GM19193 (cell line): Measurements from ENCODE around the gene VPS13A.

Experiments used
- POLR2A ChIP-seq: IDR thresholded peaks from 4 replicates; pipeline ENCODE4 v1.6.1; 2011; ENCODE audit not compliant: insufficient read depth, insufficient read length; ENCODE audit errors: extremely low read depth

Gene VPS13A

DNA sequence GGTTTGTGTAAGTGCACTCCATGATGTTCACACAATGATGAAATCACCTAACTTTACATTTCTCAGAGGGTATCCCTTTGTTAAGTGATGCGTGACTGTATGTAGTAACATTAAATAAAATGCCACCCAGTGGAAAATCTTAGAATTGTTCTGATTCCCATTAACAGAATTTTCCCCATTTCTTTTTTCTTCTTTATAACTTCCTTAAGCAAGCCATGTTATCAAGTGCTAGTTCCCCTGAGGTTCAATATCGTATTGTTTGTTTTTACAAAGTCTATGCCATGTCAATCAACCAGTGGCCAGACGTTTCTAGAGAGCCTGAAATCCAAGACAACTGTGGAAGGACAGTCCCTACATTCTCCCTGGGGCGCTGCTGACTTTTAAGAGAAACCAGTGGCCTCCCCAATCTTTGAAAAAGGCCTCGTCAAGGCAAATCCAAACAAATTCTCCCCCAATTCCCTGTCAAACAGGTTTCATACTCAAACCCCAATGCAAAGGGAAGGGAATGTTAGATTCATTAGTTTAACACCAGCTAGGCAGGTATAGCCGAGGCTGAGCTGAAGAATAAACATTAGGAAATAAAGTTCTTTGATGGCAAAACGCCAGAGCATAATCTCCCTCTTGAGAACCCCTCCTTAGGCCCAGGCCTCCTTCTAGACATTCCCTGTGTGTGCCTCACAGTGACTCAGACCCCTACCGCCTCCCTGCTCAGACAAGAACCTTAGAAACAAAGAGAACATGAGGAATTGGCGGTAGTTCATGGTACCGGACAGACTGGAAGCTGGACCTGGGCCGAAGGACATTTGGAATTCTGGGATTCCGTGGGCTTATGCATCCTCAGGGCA, 272.1 kb downstream of the VPS13A start:
- no peak for TF ChIP-seq POLR2A

DNA sequence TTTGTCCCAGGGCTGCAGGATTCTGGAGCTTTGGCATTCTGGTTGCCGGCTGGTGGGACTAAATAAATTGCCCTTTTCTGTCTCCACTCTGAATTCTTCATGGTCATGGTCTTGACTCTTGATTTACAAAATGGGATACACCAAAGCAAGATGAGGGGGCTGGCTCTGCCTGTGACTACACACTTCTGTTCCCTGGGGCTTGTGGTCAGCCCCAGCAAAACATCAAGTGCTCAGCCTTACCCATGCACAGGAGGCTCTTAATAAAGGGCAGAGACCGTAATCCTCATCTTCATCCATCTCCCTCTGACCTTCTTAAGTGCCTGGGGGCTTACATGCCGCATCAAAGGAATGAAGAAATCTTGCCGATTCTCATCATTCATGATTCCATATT, 272.7 kb downstream of the VPS13A start:
- no peak for TF ChIP-seq POLR2A

DNA sequence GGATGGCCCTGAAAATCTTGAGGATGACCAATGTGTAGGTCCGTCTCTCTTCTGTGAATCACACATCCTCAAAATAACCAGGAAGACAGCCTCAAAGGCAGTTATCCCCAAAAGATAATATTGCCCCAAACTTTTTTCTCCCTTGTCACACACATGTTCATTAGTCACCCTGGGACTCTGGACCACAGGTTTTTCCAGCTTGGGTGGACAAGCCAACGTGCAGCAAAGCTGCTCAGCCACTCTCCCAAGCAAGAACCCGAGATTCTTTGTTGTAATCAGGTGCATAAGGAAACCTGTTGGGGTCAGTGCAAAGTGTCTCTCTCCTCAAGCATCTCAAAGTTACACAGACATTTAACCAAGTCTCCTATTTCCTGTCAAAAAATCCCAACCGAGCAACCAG, 274.2 kb downstream of the VPS13A start:
- TF ChIP-seq POLR2A: no peak

DNA sequence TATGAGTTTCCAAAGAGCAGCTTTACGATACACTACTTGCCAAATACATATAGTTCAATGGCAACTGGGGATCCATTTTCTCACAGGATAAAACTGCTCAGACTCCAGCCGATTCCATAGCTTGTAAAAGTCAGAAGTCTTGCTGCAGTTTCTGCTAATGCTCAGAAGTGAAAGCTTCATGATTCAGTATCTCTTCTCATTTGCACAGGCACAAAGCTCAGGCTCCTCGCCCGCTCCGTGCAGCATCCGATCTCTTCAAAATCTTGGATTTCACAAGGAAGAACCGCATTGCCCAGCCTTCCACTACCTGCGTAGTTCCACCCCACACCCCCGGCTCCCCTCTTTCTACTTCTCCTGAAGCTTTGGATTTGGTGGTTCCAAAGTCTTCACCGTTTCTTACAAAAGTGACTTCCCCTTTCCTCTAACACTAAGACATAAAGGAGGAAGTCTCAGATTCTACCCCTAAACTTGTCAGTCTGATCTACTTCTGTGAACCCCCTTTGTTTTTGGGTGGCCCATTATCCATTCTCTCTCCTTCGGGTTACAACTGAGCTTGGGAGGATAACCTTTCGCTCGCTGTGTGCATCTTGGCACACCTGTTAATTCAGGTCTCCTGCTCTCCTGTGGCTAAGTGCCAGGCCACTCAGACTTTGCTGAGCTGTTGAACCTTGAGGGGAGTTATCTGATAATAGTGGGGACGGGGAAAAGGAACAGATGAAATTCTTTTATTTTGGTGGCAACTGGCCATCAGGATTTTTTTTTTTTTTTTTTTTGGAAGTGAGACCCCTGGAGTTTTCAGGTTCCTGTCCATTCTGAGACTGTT, 276.7 kb downstream of the VPS13A start:
- no peak for TF ChIP-seq POLR2A

DNA sequence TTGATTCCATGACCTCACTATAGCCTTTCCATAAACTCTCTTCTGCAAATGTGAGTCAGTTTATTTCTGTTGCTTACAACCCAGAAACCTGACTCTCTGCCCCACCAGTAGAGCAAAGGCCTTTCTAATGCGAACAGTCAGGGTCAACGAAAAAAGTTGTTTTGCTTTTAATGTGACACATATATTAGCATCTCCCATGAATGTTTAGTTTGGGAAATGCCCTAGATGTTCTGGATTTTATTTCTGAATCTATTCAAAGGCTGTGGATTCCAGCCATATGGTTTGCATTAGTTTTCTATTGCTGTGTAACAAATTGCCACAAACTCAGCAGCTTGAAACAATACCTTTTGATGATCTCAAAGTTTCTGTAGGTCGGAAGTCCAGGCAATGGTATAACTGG, 277.3 kb downstream of the VPS13A start:
- TF ChIP-seq POLR2A: no peak

DNA sequence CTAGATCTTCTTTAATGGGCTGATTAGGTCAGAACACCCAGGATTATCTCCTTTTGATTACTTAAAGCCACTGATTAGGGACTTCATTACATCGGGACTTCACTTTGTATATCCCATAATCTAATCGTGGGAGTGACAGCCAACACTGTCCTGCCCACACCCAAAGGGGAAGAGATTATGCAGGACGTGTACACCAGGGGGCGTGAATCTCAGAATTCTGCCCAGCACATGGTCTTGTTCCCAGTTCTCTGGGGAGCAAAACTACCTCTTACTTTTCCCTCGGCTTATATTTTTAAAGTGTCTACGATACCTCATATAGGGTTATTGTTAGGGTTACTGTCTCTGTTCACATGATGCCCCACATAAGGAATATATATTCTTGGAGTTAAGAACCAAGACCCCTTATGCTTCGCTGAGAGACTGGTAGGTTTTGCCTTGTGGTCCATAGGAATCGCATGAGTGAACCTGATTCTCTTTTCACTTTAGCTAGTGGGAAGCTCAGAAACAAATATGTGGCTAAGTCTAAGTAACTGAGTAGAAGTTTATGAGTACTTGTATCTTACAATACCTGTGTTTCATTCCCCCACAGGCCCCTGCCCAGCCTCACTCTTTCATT, 278.1 kb downstream of the VPS13A start:
- TF ChIP-seq POLR2A: no peak

DNA sequence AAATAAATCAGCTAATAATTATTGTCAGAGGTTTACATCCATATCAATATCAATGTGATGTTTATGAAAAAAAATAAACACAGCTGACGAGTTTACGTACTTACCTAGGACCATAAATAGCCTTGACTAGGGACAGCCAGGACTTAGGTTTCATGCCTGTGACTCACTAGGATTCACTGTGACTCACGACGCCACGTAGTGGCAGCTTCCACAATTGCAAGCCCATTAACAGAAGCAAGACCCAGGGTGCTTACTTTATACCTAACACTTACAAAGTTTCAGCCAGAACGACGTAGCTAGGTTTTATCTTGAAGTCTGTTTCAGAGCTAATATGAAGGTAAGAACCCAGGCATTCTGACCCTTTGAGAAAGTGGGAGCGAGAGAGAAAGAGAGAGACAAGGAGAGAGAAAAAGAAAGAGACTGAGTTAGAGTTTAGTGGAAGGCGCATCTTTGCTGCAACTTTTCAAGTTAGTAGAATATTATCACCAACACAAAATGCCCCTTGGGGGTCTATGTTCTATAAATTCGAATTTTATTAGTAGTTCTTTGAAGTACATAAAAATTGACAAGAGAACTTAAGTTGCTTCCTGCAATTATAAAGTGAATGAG, 279.6 kb downstream of the VPS13A start:
- TF ChIP-seq POLR2A: no peak

DNA sequence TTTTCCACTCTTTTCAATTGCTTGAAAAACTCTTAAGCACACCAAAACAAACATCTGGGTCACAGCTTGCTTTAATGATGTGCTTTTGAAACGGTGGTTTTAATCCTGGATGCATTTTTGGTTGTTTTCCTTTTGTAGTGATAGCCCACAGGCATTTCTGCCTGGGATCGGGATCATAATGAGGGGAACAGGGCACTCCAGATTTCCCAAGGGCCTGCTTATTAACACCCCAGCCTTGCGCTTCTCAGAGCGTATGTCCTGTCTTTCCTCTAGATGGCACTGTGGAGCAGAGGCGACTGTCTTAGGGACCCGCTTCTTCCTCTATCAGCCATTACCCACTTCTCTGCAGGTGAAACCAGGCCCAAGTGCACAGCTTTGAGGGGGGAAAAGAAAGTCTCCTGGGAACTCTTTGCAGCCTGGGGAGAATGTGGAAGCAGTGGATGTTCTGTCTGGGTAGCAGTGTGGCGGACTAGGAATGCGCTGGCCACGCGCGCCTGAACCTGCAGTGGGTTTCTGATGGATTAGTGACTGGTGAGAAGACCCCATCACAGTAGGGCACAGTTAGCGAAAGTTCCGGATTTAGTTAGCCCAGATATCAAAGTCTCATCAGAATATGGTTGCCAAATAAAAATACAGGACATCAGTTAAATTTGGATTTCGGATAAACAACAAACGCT, 280.7 kb downstream of the VPS13A start:
- TF ChIP-seq POLR2A: no peak

DNA sequence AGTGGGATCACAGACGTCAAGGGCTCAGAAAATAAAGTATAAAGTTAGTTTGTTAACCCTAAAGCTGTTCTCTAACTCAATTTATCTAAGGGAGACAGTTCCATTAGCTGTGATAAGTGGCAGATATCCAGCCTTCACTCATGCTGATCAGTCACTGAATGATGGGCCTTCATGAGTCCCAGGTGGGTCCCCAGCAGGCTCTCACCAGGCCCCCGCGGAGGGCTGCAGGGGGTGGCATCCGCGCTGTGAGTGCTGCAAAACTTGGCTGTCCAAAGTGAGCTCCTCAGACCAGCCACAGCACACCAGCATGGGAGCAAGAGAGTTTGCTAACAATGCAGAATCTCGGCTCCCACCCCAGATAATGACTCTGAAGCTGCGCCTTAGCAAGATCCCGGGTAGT, 283.6 kb downstream of the VPS13A start:
- no peak for TF ChIP-seq POLR2A

DNA sequence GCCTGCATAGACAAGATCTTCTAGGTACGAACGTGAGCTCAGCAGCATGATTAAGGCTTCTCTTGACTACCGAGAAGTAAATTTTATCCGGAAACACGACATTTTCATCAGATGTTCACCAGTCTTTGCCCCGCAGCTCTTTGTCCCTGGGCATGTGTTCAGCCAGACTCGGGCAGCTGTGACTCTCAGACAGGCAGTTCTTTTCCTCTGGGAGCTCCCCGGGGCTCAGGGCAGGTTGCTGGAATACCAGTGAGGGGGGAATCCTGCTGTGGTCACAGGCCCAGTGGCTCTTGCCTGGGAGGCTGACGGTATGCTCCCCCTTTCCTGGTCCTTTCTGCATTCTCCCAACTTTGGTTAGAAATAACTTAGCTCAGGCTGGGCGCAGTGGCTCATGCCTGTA, 284.7 kb downstream of the VPS13A start:
- TF ChIP-seq POLR2A: no peak

DNA sequence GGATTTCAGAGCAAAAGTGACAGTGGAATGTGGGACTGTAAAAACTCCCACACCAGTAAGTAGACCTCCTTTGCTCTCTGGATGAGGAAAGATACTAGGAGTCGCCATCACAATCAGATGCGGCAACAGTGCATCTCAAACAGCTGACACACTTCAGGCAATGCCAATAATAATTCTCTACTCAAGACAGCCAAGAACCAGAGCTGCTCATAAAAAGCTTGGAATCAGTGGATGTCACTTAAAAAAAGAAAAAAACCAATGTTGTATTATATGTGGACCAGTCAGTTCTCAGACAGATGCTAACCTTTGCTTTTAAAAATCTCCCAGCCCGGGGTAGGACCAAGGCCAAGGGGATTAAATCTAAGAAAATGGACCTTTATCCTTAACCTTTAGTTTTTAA, 285.8 kb downstream of the VPS13A start:
- no peak for TF ChIP-seq POLR2A

DNA sequence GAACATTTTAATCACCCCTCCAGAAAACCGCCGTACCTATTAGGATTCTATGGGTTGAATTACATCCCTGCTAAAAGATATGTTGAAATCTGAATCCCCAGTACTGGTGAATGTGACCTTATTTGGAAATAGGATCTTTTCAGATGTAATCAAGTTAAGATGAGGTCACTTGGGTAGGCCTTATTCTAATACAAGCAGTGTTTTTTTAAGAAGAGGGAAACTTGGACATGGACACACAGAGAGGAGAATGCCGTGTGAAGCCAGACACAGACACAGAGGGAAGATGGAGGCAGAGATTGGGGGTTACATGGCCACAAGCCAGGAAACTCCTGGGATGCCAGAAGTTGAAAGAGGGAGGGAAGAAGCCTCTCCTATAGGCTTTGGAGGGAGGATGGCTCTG, 287.3 kb downstream of the VPS13A start:
- no peak for TF ChIP-seq POLR2A

DNA sequence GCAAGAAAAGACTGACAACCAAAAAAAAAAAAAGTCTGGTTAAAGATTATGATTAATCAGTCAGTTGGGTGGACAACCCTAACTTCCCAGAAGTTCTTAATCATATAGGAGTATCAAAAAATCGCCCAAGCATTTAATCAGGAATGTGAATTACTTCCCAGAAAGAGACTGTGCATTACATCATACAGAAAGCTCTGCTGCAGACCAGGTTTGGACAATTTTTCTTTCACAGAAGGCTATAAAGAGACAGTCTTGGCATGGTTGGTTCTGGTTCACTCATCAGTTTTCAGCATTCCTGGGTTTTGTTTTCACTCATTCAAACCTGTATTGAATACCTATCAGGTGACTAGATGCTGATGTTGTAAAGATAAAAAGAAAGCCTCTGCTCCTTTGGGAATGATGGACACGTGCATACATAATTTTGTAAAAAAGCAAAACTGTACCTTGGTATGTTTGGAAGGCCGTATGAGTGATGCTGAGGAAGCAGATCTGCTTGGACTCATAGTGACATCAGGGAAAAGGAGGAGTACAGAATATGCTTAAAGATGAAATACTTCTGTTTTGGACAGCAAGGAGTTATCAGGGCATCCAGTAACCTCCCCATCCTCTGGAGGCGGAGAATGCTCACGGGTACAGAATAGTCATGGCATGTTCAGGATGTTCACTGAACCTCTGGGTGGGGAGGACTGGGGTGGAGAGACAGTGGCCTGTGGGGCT, 292.3 kb downstream of the VPS13A start:
- TF ChIP-seq POLR2A: no peak
